Astrocyte (in vitro differentiated cells and primary cell): ENCODE measurements around the gene GABPB1. TPM values are rescaled to one million over a fixed set of nuclear protein-coding genes. Genes with fewer than 3 reads are reported as not detected.
A peak's percentile ranks its signal among the peaks of the same experiment; 100 is the strongest.

ENCODE experiments used
- DNase-seq: peaks from one replicate; pipeline ENCODE4 v3.0.0-alpha.2; 2010; ENCODE audit warnings: low read depth
- FAIRE-seq: peaks from 2 replicates; lab custom pipeline; 2011; peaks lifted over from hg19 to GRCh38; lab: Jason Lieb, UNC
- H2AFZ ChIP-seq: 2 replicates; pipeline ENCODE4 v1.6.0; 2012; ENCODE audit warnings: low read depth, low read length, inconsistent platforms
- H3K27ac ChIP-seq: 2 replicates; pipeline ENCODE4 v1.5.1; 2011; ENCODE audit warnings: low read depth, low read length, inconsistent platforms
- H3K27me3 ChIP-seq: 2 replicates; pipeline ENCODE4 v1.6.0; 2011; ENCODE audit warnings: low read length, inconsistent platforms; ENCODE audit not compliant: insufficient read depth
- H3K36me3 ChIP-seq: 2 replicates; pipeline ENCODE4 v1.5.1; 2011; ENCODE audit warnings: low read length, inconsistent platforms; ENCODE audit not compliant: insufficient read depth
- H3K4me1 ChIP-seq: 2 replicates; pipeline ENCODE4 v1.5.1; 2011; ENCODE audit warnings: low read length, inconsistent platforms; ENCODE audit not compliant: insufficient read depth
- H3K4me2 ChIP-seq: 2 replicates; pipeline ENCODE4 v1.6.0; 2012; ENCODE audit warnings: low read length, inconsistent platforms
- H3K4me3 ChIP-seq: 2 replicates; pipeline ENCODE4 v1.5.1; 2011; ENCODE audit warnings: low read depth, mild to moderate bottlenecking, low read length, inconsistent platforms; ENCODE audit not compliant: insufficient read depth
- H3K79me2 ChIP-seq: 2 replicates; pipeline ENCODE4 v1.6.0; 2012; ENCODE audit warnings: mild to moderate bottlenecking, low read length, inconsistent platforms; ENCODE audit not compliant: insufficient read depth
- H3K9ac ChIP-seq: 2 replicates; pipeline ENCODE4 v1.6.0; 2012; ENCODE audit warnings: mild to moderate bottlenecking, low read length, inconsistent platforms
- H3K9me3 ChIP-seq: 2 replicates; pipeline ENCODE4 v1.5.1; 2012; ENCODE audit warnings: low read depth, mild to moderate bottlenecking, low read length, inconsistent platforms; ENCODE audit not compliant: insufficient read depth
- H4K20me1 ChIP-seq: 2 replicates; pipeline ENCODE4 v1.6.0; 2012; ENCODE audit warnings: low read length, inconsistent platforms; ENCODE audit not compliant: insufficient read depth
- H3K27ac Mint-ChIP-seq: one replicate; pipeline ENCODE4 v1.8.0; 2021; ENCODE audit warnings: mild to moderate bottlenecking, mixed read lengths; ENCODE audit not compliant: unreplicated experiment
- H3K27me3 Mint-ChIP-seq: one replicate; pipeline ENCODE4 v1.8.0; 2021; ENCODE audit warnings: low read depth, mixed read lengths; ENCODE audit not compliant: unreplicated experiment
- H3K36me3 Mint-ChIP-seq: one replicate; pipeline ENCODE4 v1.8.0; 2021; ENCODE audit warnings: low read depth, mixed read lengths; ENCODE audit not compliant: unreplicated experiment
- H3K4me1 Mint-ChIP-seq: one replicate; pipeline ENCODE4 v1.8.0; 2021; ENCODE audit warnings: low read depth, mixed read lengths; ENCODE audit not compliant: unreplicated experiment
- H3K4me3 Mint-ChIP-seq: one replicate; pipeline ENCODE4 v1.8.0; 2021; ENCODE audit warnings: mild to moderate bottlenecking, moderate library complexity, mixed read lengths; ENCODE audit not compliant: unreplicated experiment
- H3K9me3 Mint-ChIP-seq: one replicate; pipeline ENCODE4 v1.8.0; 2021; ENCODE audit warnings: mild to moderate bottlenecking, mixed read lengths; ENCODE audit not compliant: unreplicated experiment
- CTCF ChIP-seq: IDR thresholded peaks from 2 replicates; pipeline ENCODE4 v1.5.1; 2011; ENCODE audit warnings: low read depth, mild to moderate bottlenecking, inconsistent platforms, low read length, moderate library complexity; ENCODE audit not compliant: insufficient read depth
- EZH2 ChIP-seq: IDR thresholded peaks from 2 replicates; pipeline ENCODE4 v1.6.1; 2012; ENCODE audit warnings: mild to moderate bottlenecking, low read length, inconsistent platforms; ENCODE audit not compliant: insufficient read depth
- total RNA-seq: library from RNA; stranded (reverse); gene quantifications from 2 replicates; pipeline ENCODE4 v1.2.1, GENCODE V29; 2021

The GABPB1 gene
- total RNA-seq, 1 donor from 2014 or later, result 33.5 TPM

- no peak overlapping the region for H3K27ac Mint-ChIP-seq
- H3K27ac ChIP-seq, result no peak overlapping the region
- H3K4me3 Mint-ChIP-seq, result no peak overlapping the region
- FAIRE-seq (no peak), DNase-seq (peak; percentile 15)
- no peak overlapping the region for H3K4me3 ChIP-seq
- H2AFZ ChIP-seq, result no peak overlapping the region
- peaks cover 3% of the 10 kb centered on the region for H3K27me3 Mint-ChIP-seq
- no peaks in the 10 kb centered on the region for H3K36me3 ChIP-seq
- no peaks in the 10 kb centered on the region for H3K9me3 ChIP-seq
- TF ChIP-seq CTCF, result no peak
- no peak for TF ChIP-seq EZH2
- no peaks in the 10 kb centered on the region for H4K20me1 ChIP-seq
- H3K36me3 Mint-ChIP-seq, result no peaks in the 10 kb centered on the region
- no peaks in the 10 kb centered on the region for H3K79me2 ChIP-seq
- H3K4me2 ChIP-seq, result no peak overlapping the region
- H3K4me1 ChIP-seq, result no peaks in the 10 kb centered on the region
- peaks cover 8% of the 10 kb centered on the region for H3K4me1 Mint-ChIP-seq
- H3K9ac ChIP-seq, result no peak overlapping the region
- H3K27me3 ChIP-seq, result peaks cover 10% of the 10 kb centered on the region
- H3K9me3 Mint-ChIP-seq, result no peaks in the 10 kb centered on the region
These were observed 105.9 kb downstream of the GABPB1 start for GRCh38 chr15:50248994-50249582.

DNA sequence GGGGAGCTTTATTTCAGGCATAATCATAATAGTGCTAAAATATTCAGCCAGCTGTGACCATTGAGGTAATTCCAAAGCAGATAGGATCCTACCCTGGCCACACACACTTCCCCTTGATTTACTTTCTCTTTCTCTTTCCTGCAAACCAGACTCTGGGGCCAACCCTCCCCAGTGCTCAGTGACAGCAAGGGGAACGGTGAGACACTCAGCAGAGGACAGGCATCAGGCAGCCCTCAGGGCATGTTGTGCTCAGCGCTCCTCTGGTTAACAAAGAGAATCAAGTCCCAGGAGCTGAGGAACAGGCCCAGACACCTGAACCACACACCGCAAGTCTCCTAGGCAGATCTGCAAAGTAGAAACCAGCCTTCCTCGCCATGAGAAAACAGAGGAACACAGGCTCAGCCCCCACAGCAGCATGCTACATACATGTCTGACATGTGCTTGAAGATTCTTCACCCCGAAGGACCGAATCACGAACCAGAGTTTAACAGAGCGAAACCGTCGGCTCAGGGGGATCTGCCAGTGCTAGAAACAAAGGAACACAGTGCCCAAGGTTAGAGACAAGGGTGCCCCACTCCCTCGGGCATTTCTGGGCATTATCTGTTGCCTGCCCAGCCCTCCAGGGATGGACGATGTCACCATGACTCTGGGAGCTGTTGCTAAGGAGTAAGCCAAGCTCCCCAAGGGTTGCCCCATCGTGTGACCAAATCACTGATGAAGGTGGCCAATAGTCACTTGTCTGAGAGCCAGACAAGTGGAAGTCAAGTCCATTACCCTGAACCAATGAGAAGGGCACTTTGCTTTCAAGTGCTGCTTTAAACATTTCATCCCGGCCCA lies 107.0 kb downstream of the GABPB1 start:
- FAIRE-seq (no peak), DNase-seq (no peak)
- Histone ChIP-seq H3K79me2 (no peaks in the 10 kb centered on the region), H3K9ac (no peak overlapping the region), H4K20me1 (no peaks in the 10 kb centered on the region), H3K4me1 (no peaks in the 10 kb centered on the region), H3K27me3 (peaks cover 10% of the 10 kb centered on the region), H3K36me3 (no peaks in the 10 kb centered on the region), H3K4me2 (no peak overlapping the region), H3K4me3 (no peak overlapping the region), H3K27ac (no peak overlapping the region), H2AFZ (no peak overlapping the region), H3K9me3 (no peaks in the 10 kb centered on the region)
- Mint-ChIP-seq H3K27me3 (no peaks in the 10 kb centered on the region), H3K27ac (peak overlapping the region; percentile 45), H3K9me3 (no peaks in the 10 kb centered on the region), H3K4me1 (peaks cover 8% of the 10 kb centered on the region), H3K4me3 (no peak overlapping the region), H3K36me3 (peaks cover 2% of the 10 kb centered on the region)
- TF ChIP-seq CTCF (no peak), EZH2 (no peak)

DNA sequence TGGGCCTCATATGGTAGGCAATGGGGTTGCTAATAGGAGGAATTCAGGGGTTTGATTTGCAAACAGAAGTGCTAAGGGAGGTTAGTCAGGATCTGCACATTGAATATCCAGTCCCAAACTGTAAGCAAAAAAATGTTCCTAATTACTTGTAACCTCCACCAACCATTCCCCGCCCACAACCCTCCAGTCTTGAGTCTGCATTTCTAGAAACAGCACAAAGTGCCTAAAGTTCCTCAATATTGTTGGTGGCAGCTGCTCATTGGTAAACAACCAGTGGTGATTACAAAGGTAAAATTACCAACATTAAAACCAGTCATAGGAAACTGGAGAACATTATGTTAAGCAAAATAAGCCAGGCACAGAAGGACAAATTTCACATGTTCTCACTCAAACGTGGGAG lies 108.4 kb downstream of the GABPB1 start:
- Histone ChIP-seq H3K27ac (no peak overlapping the region), H3K79me2 (no peaks in the 10 kb centered on the region), H4K20me1 (no peaks in the 10 kb centered on the region), H2AFZ (no peak overlapping the region), H3K27me3 (peaks cover 10% of the 10 kb centered on the region), H3K36me3 (no peaks in the 10 kb centered on the region), H3K4me1 (no peaks in the 10 kb centered on the region), H3K9ac (no peak overlapping the region), H3K4me3 (no peak overlapping the region), H3K9me3 (no peaks in the 10 kb centered on the region), H3K4me2 (no peak overlapping the region)
- TF ChIP-seq CTCF, result no peak
- no peak for TF ChIP-seq EZH2
- Mint-ChIP-seq H3K4me3 (no peak overlapping the region), H3K9me3 (no peaks in the 10 kb centered on the region), H3K27me3 (no peaks in the 10 kb centered on the region), H3K27ac (no peak overlapping the region), H3K36me3 (peaks cover 2% of the 10 kb centered on the region), H3K4me1 (peaks cover 8% of the 10 kb centered on the region)
- FAIRE-seq, result no peak
- no peak for DNase-seq
